ENCODE results near the gene CCL25. TPM values are rescaled to one million over a fixed set of nuclear protein-coding genes. Genes with fewer than 3 reads are reported as not detected.

CCL25 gene
- total RNA-seq, 1 experiment from 2014 or later: not detected

DNA sequence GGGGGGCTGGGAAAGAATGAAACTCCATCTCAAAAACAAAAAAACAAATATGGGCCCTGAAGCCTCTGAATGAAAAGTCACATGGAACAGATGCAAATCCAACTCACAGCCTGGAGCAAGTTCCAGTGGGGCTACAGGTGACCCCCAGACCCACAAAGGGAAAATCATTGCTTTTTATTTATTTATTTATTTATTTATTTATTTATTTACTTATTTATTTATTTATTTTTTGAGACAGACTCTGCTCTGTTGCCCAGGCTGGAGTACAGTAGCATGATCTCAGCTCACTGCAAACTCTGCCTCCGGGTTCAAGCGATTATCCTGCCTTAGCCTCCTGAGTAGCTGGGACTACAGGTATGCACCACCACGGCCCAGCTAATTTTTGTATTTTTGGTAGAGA lies 13.3 kb upstream of the CCL25 start:
- no peaks in the 10 kb centered on the region for H3K9me3 Mint-ChIP-seq (ENCODE audit: unreplicated experiment)
- TF ChIP-seq, protein P1, sequence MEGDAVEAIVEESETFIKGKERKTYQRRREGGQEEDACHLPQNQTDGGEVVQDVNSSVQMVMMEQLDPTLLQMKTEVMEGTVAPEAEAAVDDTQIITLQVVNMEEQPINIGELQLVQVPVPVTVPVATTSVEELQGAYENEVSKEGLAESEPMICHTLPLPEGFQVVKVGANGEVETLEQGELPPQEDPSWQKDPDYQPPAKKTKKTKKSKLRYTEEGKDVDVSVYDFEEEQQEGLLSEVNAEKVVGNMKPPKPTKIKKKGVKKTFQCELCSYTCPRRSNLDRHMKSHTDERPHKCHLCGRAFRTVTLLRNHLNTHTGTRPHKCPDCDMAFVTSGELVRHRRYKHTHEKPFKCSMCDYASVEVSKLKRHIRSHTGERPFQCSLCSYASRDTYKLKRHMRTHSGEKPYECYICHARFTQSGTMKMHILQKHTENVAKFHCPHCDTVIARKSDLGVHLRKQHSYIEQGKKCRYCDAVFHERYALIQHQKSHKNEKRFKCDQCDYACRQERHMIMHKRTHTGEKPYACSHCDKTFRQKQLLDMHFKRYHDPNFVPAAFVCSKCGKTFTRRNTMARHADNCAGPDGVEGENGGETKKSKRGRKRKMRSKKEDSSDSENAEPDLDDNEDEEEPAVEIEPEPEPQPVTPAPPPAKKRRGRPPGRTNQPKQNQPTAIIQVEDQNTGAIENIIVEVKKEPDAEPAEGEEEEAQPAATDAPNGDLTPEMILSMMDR (IDR thresholded peaks at IDR 0.05; ENCODE audit: insufficient read depth in 1 of 2, low read depth in 1 of 2, low read length in 1 of 2, severe bottlenecking in 1 of 2, unreplicated experiment in 1 of 2): no peak

DNA sequence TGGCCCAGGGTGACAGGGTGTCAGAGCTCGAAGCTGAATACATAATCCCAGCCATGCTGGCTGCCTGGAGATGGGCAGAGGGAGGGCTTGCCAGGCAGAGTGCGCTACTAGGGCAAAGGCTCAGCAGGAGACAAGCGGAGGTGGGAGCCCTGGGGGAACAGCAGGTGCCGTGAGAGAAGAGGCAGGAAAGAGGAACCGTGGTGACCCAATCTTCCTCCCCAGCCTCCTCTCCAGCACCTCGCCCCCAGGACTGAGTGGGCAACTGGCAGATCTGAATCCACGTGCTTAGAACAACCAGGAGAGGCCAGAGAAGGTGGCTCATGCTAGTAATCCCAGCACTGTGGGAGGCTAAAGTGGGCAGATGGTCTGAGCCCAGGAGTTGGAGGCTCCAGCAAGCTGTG lies 11.0 kb upstream of the CCL25 start:
- BruUV-seq (replicated peaks): no TSS peak
- H3K9me3 Mint-ChIP-seq (ENCODE audit: unreplicated experiment): no peaks in the 10 kb centered on the region
- no peak for DNase-seq
- Histone ChIP-seq H3K9me3 (no peaks in the 10 kb centered on the region; the same call in 1 of the 2 replicates), H3K4me1 (no peaks in the 10 kb centered on the region), H3K4me3 (ENCODE audit: low read depth, low read length) (no peak overlapping the region), H3K36me3 (ENCODE audit: control insufficient read depth, insufficient read depth, low read length) (no peaks in the 10 kb centered on the region), H3K27me3 (replicated peaks; ENCODE audit: control insufficient read depth, insufficient read depth, low read length) (no peaks in the 10 kb centered on the region)
- POLR2A ChIA-PET: no interaction called here
- H3K27me3 Mint-ChIP-seq (ENCODE audit: insufficient read depth, unreplicated experiment): no peaks in the 10 kb centered on the region
- H3K36me3 Mint-ChIP-seq (ENCODE audit: insufficient read depth, unreplicated experiment): no peaks in the 10 kb centered on the region
- intact Hi-C loops (cut with micrococcal nuclease; ENCODE audit: unreplicated experiment): no loop called here
- CTCF ChIA-PET: no interaction called here
- H3K4me1 Mint-ChIP-seq (ENCODE audit: low read depth, unreplicated experiment): no peaks in the 10 kb centered on the region
- TF ChIP-seq, protein P1 (IDR thresholded peaks at IDR 0.05; ENCODE audit: insufficient read depth in 1 of 2, low read depth in 1 of 2, low read length in 1 of 2, severe bottlenecking in 1 of 2, unreplicated experiment in 1 of 2): no peak
- H3K4me3 Mint-ChIP-seq (ENCODE audit: unreplicated experiment): no peak overlapping the region
- no peak overlapping the region for H3K27ac Mint-ChIP-seq (ENCODE audit: unreplicated experiment)

More for the DNA sequence above, 13.3 kb upstream of the CCL25 start:
- CTCF ChIA-PET: no interaction called here
- H3K4me1 ChIP-seq: peaks cover 15% of the 10 kb centered on the region
- no peak overlapping the region for H3K4me3 Mint-ChIP-seq (ENCODE audit: unreplicated experiment)
- no peaks in the 10 kb centered on the region for H3K36me3 Mint-ChIP-seq (ENCODE audit: insufficient read depth, unreplicated experiment)
- H3K36me3 ChIP-seq (ENCODE audit: control insufficient read depth, insufficient read depth, low read length): no peaks in the 10 kb centered on the region
- H3K27me3 ChIP-seq (replicated peaks; ENCODE audit: control insufficient read depth, insufficient read depth, low read length): no peaks in the 10 kb centered on the region
- H3K4me1 Mint-ChIP-seq (ENCODE audit: low read depth, unreplicated experiment): no peaks in the 10 kb centered on the region
- intact Hi-C loops (cut with micrococcal nuclease; ENCODE audit: unreplicated experiment): no loop called here
- no peak overlapping the region for H3K27ac Mint-ChIP-seq (ENCODE audit: unreplicated experiment)
- no peak for DNase-seq
- no peaks in the 10 kb centered on the region for H3K27me3 Mint-ChIP-seq (ENCODE audit: insufficient read depth, unreplicated experiment)
- POLR2A ChIA-PET: interaction anchor here (0.9 kb wide), 1 partner anchor 33 kb away, joined by 3 read pairs; no protein-coding TSS in a partner anchor
- H3K9me3 ChIP-seq: no peaks in the 10 kb centered on the region; the same call in 1 of the 2 replicates
- no peak overlapping the region for H3K4me3 ChIP-seq (ENCODE audit: low read depth, low read length)
- no TSS peak for BruUV-seq (replicated peaks)

DNA sequence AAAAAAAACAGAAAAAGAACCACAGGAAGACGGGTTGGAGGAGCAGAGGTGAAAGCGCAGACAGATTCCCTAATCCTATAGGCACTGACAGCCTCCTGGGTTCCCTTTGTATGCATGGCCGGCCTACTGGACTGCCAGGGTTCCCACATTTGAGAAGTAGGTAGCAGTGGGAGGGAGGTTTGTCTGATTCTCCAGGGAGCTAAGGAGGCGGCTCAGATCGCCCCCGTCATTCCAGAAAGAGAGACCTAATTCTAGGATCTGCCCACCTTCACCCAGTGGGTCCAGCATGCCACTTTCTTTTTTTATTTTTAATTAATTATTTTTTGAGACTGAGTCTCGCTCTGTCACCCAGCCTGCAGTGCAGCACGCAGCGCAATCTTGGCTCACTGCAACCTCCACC lies 9.7 kb upstream of the CCL25 start:
- no peak overlapping the region for H3K27ac Mint-ChIP-seq (ENCODE audit: unreplicated experiment)
- H3K36me3 Mint-ChIP-seq (ENCODE audit: insufficient read depth, unreplicated experiment): no peaks in the 10 kb centered on the region
- DNase-seq: no peak
- Histone ChIP-seq H3K4me3 (ENCODE audit: low read depth, low read length) (no peak overlapping the region), H3K36me3 (ENCODE audit: control insufficient read depth, insufficient read depth, low read length) (no peaks in the 10 kb centered on the region), H3K27me3 (replicated peaks; ENCODE audit: control insufficient read depth, insufficient read depth, low read length) (no peaks in the 10 kb centered on the region), H3K4me1 (no peaks in the 10 kb centered on the region), H3K9me3 (no peaks in the 10 kb centered on the region; the same call in 1 of the 2 replicates)
- no peaks in the 10 kb centered on the region for H3K9me3 Mint-ChIP-seq (ENCODE audit: unreplicated experiment)
- no TSS peak for BruUV-seq (replicated peaks)
- ChIA-PET CTCF (no interaction called here), POLR2A (interaction anchor here (1.1 kb wide), 1 partner anchor 10 kb away, joined by 3 read pairs; no protein-coding TSS in a partner anchor)
- TF ChIP-seq, protein P1 (IDR thresholded peaks at IDR 0.05; ENCODE audit: insufficient read depth in 1 of 2, low read depth in 1 of 2, low read length in 1 of 2, severe bottlenecking in 1 of 2, unreplicated experiment in 1 of 2): no peak
- no peaks in the 10 kb centered on the region for H3K4me1 Mint-ChIP-seq (ENCODE audit: low read depth, unreplicated experiment)
- intact Hi-C loops (cut with micrococcal nuclease; ENCODE audit: unreplicated experiment): no loop called here
- no peak overlapping the region for H3K4me3 Mint-ChIP-seq (ENCODE audit: unreplicated experiment)
- H3K27me3 Mint-ChIP-seq (ENCODE audit: insufficient read depth, unreplicated experiment): no peaks in the 10 kb centered on the region

Data from Caco-2 (cell line).